Chondrocyte (in vitro differentiated cells): ENCODE measurements around the gene MYO10. TPM values are rescaled to one million over a fixed set of nuclear protein-coding genes. Genes with fewer than 3 reads are reported as not detected.

Experiments used
- DNase-seq: peaks from one replicate; pipeline ENCODE4 v3.0.0; 2021; ENCODE audit warnings: mixed read lengths, low spot score
- H3K27ac Mint-ChIP-seq: one replicate; pipeline ENCODE4 v1.8.0; 2021; ENCODE audit warnings: mild to moderate bottlenecking, moderate library complexity, mixed read lengths; ENCODE audit not compliant: unreplicated experiment
- H3K27me3 Mint-ChIP-seq: 2 replicates; pipeline ENCODE4 v1.8.0; 2021; ENCODE audit warnings: low read depth, mixed read lengths
- H3K36me3 Mint-ChIP-seq: 2 replicates; pipeline ENCODE4 v1.8.0; 2021; ENCODE audit warnings: low read depth, mixed read lengths
- H3K4me1 Mint-ChIP-seq: 2 replicates; pipeline ENCODE4 v1.8.0; 2021; ENCODE audit warnings: low read depth, mild to moderate bottlenecking, mixed read lengths
- H3K4me3 Mint-ChIP-seq: one replicate; pipeline ENCODE4 v1.8.0; 2021; ENCODE audit warnings: mild to moderate bottlenecking, moderate library complexity, mixed read lengths; ENCODE audit not compliant: unreplicated experiment
- H3K9me3 Mint-ChIP-seq: 2 replicates; pipeline ENCODE4 v1.8.0; 2021; ENCODE audit warnings: low read depth, mixed read lengths
- total RNA-seq: library from RNA; stranded (reverse); gene quantifications from 3 replicates; pipeline ENCODE4 v1.2.1, GENCODE V29; 2021
- TF ChIP-seq, protein P1 (sequence below): fragments of 200-600 bp; sonication (generic); IDR thresholded peaks from 2 replicates; pipeline ENCODE4 v1.5.0; 2021; ENCODE audit warnings: antibody characterized with exemption, mild to moderate bottlenecking, moderate library complexity

MYO10 gene
- total RNA-seq, 1 donor from 2014 or later = 51.9 TPM

DNA sequence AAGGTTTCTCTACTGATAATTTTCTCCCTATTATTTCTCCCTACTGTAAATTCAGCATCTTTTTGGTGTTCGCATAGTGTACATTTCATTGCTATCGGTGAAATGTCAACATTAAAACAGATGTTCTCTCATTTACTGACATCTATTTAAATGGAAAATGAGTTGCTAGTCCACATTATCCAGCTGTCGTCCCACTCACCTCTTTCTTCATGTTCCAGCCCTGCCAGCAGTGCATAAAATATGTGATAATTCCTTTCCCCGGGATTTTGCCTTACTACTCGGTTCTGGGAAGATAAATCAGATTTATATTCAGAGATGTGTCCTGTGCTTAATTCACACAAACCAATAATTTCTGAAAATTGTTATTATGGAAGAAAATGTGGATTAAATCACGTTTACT is 155.8 kb downstream of the MYO10 start:
- no peak overlapping the region for H3K27ac Mint-ChIP-seq
- no peaks in the 10 kb centered on the region for H3K9me3 Mint-ChIP-seq
- H3K36me3 Mint-ChIP-seq = peaks cover 18% of the 10 kb centered on the region
- TF ChIP-seq, protein P1, sequence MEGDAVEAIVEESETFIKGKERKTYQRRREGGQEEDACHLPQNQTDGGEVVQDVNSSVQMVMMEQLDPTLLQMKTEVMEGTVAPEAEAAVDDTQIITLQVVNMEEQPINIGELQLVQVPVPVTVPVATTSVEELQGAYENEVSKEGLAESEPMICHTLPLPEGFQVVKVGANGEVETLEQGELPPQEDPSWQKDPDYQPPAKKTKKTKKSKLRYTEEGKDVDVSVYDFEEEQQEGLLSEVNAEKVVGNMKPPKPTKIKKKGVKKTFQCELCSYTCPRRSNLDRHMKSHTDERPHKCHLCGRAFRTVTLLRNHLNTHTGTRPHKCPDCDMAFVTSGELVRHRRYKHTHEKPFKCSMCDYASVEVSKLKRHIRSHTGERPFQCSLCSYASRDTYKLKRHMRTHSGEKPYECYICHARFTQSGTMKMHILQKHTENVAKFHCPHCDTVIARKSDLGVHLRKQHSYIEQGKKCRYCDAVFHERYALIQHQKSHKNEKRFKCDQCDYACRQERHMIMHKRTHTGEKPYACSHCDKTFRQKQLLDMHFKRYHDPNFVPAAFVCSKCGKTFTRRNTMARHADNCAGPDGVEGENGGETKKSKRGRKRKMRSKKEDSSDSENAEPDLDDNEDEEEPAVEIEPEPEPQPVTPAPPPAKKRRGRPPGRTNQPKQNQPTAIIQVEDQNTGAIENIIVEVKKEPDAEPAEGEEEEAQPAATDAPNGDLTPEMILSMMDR = no peak
- H3K4me3 Mint-ChIP-seq = no peak overlapping the region
- no peak for DNase-seq
- no peaks in the 10 kb centered on the region for H3K27me3 Mint-ChIP-seq
- peaks cover 33% of the 10 kb centered on the region for H3K4me1 Mint-ChIP-seq

DNA sequence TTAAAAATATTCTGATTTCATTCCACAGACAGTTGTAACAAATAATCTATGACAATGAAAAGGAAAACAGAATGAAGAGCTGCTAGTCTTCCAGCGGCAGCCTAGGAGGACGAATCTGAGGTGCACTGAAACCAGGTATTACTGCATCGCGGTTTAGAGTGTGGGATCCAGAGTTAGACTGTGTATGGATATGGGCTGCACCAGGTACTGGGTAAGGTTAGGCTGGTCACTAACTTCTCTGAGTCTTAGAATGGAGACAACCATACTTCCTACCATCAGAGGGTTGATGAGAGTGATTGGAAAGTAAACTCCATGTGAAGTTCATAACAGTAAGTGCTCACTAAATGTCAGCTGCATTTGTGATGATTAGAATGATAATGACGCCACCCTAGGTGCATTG is 158.7 kb downstream of the MYO10 start:
- peaks cover 16% of the 10 kb centered on the region for H3K36me3 Mint-ChIP-seq
- TF ChIP-seq, protein P1 = no peak
- H3K4me3 Mint-ChIP-seq = no peak overlapping the region
- peak overlapping the region; percentile 1 for H3K27ac Mint-ChIP-seq
- DNase-seq = no peak
- H3K9me3 Mint-ChIP-seq = no peaks in the 10 kb centered on the region
- peaks cover 25% of the 10 kb centered on the region for H3K4me1 Mint-ChIP-seq
- no peaks in the 10 kb centered on the region for H3K27me3 Mint-ChIP-seq

DNA sequence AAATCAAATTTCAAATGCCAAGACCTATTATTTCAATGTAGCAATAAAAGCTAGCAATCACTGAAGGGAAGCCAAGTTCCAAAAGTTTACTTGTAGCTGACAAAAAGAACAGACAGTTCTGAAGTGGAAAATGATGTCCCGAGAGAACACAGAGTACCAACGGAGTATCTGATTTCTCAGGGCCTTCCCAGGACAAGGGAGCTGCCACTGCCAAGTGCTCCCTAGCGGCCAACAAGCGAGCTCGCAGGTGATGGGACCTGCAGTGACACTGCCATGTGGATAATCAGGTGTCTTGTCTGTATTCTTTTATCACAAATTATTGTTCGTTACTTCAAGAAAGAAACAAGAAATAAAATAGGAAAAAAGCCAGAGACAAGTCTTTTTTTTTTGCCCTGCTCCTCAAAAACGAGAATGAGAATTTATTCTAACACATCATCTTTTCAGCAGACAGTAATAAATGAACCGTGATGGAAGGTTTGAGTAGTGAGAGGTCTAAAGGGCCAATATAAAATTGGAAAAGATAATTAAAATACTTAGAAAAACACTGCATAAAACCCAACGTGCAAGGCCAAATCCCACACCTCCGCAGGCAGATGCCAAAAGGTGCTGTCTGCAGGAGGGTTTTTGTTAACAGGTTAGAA is 159.4 kb downstream of the MYO10 start:
- no peak for DNase-seq
- Mint-ChIP-seq H3K4me1 (peaks cover 25% of the 10 kb centered on the region), H3K36me3 (peaks cover 16% of the 10 kb centered on the region), H3K27me3 (no peaks in the 10 kb centered on the region), H3K9me3 (no peaks in the 10 kb centered on the region), H3K27ac (peak overlapping the region; percentile 61), H3K4me3 (no peak overlapping the region)
- TF ChIP-seq, protein P1 = peak; percentile 69

DNA sequence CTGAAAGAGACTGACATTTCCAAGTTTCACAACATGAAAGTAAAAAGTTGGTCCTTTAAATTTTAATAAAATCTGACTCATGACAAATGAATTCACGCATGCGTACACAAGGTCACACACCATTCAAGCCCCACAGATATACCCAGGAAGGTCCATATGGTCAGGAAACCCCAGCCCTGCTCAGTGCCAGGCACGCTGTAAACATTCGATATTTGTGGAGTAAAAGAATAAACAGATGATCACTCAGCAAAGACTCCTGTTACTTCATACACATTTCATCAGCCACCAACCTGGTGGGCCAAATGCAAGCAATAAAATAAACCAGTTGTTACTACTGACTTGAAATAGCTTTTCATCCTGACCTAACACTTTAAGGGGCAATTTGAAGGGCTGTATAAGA is 161.3 kb downstream of the MYO10 start:
- Mint-ChIP-seq H3K36me3 (peaks cover 14% of the 10 kb centered on the region), H3K4me1 (peaks cover 25% of the 10 kb centered on the region), H3K9me3 (no peaks in the 10 kb centered on the region), H3K4me3 (no peak overlapping the region), H3K27ac (no peak overlapping the region), H3K27me3 (no peaks in the 10 kb centered on the region)
- TF ChIP-seq, protein P1 = no peak
- DNase-seq = no peak

DNA sequence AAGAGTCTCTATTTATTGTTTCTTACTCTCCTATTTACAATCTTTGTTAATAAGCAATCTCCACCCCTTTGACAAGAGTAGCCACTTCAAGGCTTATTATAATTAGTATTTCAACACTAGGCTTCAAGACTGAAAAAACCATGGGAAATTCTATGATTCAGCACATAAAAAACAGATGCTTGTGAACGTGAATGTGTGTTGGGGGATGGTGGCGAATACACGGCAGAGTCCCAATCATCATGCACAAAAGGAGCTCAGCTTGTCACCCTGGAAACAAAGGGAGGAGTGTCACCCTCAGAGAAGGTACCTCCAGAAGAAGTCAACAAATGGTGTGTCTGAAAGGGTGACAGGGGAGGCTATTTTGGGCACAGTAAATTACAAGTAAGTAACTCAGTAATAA is 162.1 kb downstream of the MYO10 start:
- no peak overlapping the region for H3K4me3 Mint-ChIP-seq
- H3K36me3 Mint-ChIP-seq = peaks cover 14% of the 10 kb centered on the region
- peaks cover 25% of the 10 kb centered on the region for H3K4me1 Mint-ChIP-seq
- DNase-seq = no peak
- TF ChIP-seq, protein P1 = no peak
- H3K9me3 Mint-ChIP-seq = no peaks in the 10 kb centered on the region
- peak overlapping the region; percentile 20 for H3K27ac Mint-ChIP-seq
- no peaks in the 10 kb centered on the region for H3K27me3 Mint-ChIP-seq
